Ramos (cell line): ENCODE data around the gene SLC39A11.
"Not testable (repeated sequence)": the region's sequence is repeated elsewhere in the genome, so short reads cannot be mapped to it uniquely, and the experiment has no call there.

Experiments used
- in situ Hi-C: fragments of 300-500 bp; cut with MboI; formaldehyde crosslinking; loops from one replicate; pipeline ENCODE4 v1.14.3; 2022; ENCODE audit warnings: low sequenced_read_pairs; ENCODE audit not compliant: unreplicated experiment

SLC39A11 gene

DNA sequence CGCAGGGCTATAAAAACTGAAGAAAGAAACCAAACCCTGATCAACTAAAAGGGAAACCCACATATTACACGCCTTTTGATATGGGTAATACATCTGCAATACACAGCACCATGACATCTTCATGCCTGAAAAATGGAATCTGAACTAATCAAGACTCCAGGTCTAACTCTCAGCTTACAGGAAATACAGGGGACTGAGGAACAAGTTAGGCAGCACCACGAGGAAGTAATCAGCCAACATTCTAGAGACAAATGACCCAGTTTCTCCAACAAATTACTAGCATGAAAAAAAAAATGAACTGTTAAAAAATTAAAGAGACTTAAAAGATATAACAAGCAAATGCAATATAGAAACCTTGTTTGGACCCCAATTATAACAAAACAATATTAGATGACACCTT is 9.1 kb downstream of the SLC39A11 start:
- in situ Hi-C loops = no loop called here

DNA sequence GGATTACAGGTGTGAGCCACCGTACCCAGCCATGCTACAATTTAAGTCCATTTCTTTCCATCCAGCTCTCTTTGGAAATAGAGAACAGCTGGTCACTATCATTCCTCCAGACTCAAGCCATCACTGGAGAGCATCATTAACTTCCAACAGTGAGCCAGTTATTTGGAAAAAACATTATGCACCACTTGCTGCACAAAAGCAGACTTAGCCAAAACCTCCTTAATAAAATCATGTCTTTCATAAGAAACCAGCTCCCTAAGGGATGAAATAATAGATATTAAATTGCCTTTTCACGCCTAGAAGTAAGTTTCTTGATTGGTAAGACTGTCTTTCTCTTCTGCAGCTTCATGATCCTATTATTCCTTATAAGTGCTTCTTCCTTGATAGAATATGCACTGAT is 17.9 kb downstream of the SLC39A11 start:
- in situ Hi-C loops = no loop called here

DNA sequence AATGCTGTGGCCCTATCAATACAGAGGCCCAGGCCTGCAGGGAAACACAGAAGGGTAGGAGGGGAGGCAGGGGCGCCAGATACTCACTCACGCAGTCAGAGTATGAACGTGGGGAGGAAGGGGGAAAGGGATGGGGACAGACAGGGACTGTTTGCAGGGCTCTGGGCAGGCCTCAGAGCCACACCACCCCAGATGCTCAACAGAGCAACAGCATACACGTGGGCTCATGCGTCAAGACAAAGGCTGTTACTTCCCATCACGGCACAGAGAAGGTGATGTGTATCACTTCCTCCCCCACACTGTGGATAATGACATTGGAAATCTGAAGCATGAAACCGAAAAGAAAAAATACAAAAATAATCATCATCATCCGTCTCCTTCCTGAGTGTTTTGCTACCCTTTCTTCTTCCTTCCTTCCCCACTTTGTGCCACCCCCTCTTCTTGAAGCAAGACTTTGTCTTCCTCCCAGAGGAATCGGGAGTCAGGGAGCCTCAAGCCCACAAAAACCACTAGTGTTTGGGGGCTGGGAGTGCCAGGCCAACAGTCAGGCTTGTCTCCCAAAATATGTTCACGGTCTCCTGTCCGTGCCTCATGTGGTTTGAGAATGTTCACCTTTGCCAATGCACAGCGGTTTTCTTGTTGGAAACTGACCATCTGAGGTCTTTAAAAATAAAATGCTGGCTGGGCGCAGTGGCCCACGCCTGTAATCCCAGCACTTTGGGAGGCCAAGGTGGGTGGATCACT is 20.1 kb downstream of the SLC39A11 start:
- in situ Hi-C loops = no loop called here

DNA sequence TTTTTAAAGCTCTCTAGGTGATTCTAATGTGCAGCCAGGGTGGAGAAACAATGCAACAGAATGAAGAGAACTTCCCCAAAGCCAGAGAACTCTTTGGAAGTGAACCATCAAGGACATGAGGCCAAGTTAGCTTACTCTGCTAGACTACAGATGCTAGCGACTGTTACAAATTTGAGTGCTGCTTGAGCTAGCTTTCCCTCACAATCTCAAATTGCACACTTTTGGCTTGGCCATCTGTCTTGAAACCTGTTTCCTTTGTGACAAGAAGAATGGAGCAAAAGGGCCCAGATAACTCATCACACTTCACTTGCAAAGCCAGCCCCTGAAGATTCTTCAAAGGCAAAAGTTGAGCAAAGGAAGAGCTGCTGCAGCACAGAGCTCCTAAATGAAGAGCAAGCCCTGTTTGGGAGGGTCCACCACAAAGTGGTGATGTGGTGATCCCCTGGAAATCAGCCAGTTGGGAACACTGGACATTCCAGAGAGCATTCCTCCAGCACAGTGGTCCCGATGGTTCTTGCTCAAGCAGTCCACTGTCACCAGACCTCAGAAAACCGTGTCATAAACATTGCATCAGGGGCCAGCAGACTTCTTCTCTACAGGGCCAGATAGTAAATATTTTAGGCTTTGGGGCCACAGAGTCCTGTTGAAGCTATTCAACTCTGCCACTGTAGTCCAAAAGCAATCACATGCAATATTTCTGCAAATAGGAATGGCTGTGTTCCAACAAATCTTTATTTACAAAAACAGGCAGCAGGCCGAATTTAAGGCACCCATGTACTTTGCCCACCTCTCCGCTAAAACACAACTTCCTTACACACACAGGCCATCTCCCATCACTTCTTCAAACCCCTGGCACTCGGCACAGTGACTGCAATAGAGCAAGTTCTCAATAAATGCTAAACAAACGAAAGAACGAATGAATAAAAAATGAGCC is 21.2 kb downstream of the SLC39A11 start:
- in situ Hi-C loops = no loop called here

DNA sequence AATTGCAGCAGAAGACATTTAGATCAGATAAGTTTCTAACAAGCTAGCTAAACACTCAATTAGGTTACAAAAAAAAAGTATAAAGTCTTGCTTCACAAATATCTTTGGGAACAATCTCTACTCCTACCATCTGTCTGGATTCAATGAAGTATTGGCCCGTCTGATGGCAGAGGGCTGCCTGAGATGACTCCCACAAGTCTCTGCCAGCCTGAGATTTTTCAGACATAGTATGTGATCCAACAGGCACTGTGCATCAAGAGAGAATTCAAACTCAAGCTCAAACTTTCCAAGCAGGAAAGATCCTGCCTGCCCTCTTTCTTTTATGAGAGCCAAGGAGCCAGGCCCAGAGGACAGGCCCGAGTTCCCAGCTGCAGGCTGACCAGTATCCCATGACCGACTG is 22.6 kb downstream of the SLC39A11 start:
- in situ Hi-C loops = no loop called here

DNA sequence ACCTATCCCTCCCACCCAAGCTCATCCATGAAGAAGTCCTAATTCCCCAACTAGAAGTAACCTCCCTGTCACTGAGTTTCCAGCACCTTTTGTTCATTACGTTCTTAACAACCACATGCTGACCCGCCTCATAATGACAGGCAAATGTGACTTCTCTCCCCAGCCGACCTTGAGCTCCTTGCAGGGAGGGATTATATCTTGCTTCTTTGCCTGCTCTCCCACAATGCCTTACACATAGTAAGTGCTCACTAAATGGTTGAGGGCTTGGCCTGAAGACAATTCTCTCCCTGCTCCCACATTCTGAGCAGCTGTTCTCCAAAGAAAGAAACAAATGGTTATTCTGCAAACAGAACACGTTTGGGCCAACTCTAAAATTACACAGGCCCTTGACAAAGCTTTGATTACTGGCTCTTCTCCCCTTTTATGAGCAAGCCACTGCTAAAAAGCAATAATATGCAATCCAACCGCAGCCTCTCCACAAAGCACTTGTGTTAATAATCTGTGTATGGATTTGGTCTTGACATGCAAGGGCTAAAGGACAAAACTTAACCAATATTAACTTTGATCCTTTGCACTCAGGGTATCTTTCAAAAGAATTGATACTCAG is 23.2 kb downstream of the SLC39A11 start:
- in situ Hi-C loops = no loop called here

DNA sequence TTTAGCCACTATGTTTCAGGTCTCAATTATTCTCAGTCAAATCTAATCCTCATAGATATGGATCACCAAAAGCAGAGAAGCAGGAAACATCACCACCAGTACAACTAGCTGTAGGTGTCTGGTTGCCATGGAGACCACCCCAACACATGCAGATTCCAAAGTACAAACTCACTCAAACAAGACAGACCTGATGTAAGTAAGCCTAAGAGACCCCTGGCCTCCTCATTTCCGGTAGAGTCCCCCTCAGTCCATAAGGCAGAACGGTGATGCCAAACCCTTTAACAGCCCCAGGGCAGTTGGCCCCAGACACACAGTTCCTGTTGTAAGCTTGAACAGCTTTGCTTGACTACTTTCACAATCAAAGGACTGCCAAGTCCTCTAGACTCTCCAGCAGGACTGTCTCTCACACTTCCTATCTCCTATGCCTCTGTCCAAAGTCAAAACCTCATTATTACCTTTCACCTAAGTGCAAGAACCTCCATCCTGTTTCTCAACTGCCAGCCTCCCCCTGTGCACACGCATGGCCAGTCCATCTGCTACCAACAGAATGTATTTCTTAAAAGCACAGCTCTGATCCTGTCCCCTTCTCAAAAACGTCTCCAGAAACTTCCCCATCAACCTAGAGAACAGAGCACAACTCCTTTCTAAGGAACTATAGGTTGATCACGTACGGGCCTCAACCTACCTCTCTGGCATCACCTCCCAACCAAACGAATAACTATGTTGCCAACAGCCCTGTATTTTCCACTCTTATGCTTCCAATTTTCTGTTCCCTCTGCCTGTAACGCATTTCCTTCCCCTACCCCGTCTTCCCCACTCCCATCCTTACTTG is 23.9 kb downstream of the SLC39A11 start:
- in situ Hi-C loops = no loop called here

DNA sequence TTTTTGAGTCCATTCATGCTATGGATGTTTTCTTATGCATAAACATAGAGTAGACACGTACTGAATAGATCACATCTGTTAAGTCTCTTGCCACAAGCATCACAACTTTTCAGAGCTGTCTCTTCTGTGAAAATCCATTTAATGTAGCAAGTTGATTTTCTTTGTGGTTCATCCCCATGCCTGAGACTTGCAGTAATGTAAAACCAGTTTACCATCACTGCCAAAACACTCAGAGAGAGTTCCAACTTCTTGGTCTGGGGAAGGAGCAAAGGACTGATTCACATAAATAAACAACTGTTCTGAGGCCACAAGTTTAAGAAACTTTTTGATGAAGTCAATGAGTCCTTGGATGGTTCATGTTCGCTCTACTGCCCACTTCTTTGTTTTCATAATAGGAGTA is 24.8 kb downstream of the SLC39A11 start:
- in situ Hi-C loops = not testable (repeated sequence)

DNA sequence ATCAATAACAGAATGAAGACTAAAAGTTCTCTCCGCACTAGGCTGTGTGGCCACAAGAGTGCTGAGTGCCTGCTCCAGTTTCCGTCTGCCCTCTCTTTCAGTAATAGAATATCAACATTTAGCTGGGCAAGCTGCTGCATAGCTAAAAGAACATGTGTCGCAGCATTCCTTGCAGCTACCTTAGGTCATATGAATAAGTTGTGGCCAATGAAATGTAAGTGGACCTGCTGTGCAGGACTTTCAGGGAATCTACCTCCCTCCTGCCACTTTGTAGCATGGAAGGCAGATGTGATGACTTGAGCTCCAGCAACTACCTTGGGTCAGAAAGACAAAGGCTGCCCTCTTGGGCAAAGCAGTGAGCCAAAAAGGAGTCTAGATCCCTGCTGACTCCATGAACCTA is 25.4 kb downstream of the SLC39A11 start:
- in situ Hi-C loops = no loop called here

DNA sequence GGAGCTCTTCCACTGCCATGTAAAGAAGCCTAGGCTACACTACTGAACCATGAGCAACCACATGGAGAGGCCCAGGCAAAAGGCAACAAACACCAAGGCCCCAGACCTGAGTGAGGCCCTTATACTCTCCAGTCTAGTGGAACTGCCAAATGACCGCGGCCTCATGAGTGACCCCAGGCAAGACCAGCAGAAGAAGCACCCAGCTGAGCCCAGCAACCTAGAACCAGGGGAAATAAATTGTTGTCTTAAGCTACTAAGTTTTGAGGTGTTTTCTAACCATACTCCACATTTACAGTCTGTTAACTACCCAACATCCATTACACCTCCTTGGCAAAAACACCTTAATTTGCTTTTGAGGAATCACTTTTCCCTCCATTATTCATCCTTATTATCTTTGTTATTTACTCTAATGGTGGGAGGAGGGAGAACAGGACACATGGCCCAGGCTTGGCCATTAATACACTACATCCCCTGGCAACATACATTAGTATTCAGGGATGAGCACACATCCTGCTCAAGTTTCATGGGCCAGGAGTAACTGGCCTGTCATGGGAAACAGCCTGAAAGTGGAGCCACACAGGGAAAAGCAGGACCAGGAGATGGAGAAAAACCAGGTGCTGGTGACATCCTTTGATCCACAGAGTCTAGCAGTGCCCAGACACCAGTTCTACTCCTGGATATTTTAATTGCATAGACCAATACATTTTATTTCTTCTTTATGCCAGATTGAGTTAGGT is 26.2 kb downstream of the SLC39A11 start:
- in situ Hi-C loops = no loop called here

DNA sequence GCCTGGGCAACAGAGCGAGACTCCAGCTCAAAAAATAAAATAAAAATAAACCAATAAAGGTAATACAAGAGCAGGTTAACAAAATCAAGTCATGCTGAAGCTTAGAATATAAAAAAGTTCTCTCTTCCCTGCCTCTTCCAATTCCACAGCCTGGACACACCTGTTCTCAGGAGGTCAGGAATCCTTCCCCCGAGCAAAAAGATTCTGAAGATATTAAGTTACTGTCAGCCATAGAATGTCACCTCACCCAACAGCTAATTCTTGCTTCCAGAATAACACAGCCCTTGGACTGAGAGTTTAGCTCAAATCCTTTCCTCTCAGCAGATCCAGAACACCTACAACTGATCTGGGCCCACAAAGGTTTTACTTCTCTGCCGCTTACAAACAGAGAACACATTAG is 27.1 kb downstream of the SLC39A11 start:
- in situ Hi-C loops = no loop called here

DNA sequence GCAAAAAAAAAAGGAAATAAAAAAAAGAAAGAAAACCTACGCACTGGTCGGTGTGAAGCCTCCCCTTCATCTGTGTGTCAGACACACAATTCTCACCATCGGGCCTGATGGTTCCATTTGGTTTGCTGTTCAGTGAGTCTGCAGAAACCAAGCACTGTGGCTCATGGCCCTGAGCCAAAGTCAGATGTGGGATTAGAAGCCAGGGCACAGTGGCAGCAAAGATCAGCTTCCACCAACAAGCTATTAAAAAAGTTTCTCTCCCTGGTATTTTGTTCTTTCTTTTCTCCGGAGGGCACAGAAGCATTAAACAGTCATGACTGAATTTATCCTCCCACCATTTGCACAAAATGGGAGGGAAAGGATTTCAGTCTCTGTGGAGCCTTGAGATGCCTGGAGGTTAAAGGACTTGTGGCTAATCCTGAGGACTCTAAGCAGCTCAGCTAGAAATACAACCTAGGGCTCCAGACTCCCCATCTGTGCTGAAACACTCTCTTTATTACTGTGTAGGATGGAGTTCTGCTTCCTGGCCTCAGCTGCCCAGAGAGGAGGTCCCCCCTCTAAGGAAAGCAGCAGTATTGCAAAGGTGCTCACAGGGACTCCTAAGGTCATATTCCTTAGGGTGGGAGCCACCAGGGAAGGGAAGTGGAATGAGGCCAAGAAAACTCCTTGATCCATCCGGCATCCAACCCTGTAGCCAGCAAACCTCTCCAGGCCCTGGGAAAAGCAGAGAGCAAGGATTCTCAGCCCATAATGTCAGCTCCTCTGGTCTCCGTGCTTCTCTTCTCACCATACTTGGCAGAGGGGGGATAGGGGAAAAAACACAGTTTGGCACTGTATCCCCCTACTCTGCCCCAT is 28.2 kb downstream of the SLC39A11 start:
- in situ Hi-C loops = no loop called here

DNA sequence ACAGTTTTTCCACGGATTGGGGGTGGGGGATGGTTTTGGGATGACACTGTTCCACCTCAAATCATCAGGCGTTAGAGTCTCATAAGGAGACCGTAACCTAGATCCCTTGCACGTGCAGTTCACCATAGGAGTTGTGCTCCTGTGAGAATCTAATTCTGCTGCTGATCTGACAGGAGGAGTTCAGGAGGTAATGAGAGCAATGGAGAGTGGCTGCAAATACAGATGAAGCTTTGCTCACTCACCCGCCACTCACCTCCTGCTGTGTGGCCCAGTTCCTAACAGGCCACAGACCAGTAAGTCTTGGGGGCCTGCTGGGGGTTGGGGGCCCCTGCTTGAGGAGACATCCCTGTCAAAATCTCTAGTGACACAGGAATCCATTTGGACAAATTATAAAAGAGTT is 29.8 kb downstream of the SLC39A11 start:
- in situ Hi-C loops = no loop called here

DNA sequence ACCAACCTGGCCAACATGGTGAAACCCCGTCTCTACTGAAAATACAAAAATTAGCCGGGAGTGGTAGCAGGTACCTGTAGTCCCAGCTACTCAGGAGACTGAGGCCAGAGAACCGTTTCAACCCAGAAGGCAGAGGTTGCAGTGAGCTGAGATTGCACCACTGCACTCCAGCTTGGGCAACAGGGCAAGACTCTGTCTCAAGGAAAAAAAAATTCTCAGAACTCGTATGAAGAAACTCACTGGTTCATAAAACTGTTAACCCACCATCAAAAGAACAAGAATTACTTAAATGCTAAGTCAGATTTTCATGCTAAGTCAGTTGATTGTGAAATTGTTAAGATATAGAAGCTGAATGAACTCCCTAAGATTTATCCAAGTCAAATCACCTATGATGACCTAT is 31.3 kb downstream of the SLC39A11 start:
- in situ Hi-C loops = no loop called here

DNA sequence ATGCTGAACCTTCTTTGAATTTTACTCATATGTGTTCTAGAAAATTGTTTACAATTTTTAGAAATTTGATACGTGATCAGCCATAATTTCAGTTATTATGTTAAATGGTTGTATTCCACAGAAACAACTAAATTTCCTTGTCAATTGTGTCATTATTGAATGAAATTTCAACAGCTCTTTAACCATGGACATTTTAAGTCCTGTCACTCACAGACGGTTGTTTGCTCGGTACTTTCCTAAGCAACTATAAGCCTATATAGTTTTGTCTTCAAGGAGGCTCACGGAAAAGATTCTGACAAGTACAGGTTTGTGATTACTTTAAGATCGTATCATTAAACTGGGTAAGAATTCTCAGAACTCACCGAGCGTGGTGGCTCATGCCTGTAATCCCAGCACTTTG is 31.8 kb downstream of the SLC39A11 start:
- in situ Hi-C loops = no loop called here

DNA sequence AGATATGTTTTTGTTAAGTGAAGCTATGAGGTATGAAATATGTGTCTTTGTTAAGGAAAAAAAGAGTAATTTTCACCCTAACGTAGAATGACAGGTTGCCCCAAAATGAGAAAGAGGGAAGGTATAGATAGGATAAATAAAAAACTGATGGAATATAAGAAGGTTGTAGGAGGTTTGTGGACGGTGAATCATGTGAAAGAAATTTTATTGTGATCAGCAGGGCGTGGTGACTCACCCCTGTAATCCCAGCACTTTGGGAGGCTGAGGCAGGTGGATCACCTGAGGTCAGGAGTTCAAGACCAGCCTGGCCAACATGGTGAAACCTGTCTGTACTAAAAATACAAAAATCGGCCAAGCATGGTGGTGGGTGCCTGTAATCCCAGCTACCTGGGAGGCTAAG is 32.8 kb downstream of the SLC39A11 start:
- in situ Hi-C loops = not testable (repeated sequence)

DNA sequence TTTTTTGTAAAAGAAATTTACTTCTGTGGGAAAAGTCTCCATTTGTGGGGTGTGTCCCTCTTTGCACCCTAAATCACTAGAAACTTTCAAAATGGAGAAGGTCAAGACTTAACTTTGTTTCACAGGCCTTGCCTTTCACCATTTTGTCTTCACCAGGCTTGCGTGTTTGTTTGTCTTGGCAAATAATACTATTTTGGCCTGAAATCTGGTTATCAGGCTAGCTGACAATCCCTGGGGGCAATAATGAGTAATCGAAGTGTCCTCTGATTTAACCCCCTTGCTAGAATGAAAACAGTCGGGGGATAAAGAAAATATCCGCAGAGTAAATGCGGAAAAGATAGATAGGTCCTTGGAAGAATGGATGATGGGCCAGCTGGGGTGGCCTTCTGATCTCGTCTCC is 34.5 kb downstream of the SLC39A11 start:
- in situ Hi-C loops = no loop called here

DNA sequence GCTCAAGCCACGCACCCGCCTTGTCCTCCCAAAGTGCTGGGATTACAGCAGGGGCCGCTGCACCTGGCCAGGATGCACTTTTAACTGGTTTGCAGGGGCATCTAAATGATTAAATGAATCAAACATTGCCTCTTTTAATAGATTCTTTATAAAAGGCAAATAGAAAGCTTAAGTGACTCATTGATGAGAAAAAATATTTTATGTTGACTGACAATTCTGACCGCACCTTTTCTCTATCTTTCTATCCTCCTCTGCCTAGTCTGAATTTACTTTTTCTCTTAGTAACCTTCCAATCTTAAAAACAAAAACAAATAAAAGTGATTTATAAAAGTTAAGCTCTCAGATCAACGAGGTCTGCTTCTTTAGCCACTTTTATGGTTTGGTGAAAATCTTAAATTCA is 35.3 kb downstream of the SLC39A11 start:
- in situ Hi-C loops = no loop called here

DNA sequence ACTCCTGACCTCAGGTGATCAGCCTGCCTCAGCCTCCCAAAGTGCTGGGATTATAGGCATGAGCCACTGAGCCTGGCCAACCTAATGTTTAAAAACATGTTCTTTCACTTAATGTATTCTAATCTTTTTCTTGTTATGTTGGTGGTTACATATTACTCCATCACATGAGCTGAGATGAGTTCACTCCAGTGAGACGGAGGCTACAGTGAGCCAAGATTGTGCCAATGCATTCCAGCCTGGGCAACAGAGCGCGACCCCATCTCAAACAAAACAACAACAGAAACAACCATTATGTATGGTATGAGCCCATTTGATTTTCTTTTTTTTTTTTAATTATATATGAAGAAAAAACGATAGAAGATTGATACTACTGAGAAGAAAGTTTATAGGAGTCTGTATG is 39.6 kb downstream of the SLC39A11 start:
- in situ Hi-C loops = no loop called here
